ENCODE measurements around the gene TRRAP.

Gene TRRAP

DNA sequence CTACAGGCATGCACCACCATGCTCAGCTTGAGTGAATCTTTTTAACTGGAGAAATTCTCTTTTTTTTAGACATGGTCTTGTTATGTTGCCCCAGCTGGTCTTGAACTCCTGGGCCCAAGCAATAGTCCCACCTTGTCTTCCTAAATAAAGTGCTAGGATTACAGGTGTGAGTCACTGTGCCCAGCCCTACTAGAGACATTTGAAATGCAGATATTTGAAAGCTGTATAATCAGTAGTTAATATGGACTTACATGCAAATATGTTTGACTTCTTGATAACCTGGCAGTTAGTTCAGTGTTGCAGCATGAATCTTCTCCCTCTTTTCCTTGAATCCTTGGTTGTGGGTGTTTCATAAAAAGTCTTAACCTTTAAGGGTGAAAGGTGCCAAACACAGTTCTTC is 8.7 kb downstream of the TRRAP start:
- H3K36me3 ChIP-seq: peaks cover 85% of the 10 kb centered on the region

DNA sequence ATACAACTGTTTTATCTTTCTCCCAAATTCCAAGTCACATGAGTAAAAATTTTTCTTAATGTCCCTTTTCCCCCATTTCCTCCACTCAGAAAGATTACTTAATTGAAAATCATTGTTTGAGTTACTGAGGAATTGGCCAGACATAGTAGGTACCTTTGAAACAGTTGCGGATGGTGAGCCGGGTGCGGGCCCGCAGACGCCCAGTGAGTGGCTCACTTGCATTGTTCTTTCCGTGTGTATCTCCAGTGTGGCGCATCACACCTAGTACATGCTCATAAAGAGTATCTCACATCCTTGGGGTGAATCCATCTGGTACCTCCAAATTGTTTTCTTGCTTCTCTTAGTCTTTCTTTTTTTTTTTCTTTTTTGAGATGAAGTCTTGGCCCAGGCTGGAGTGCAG is 14.3 kb downstream of the TRRAP start:
- Histone ChIP-seq H3K4me1 (ENCODE audit: control insufficient read depth in 1 of 2, insufficient read depth in 1 of 2, low read depth in 1 of 2, low read length in 1 of 2) (no peaks in the 10 kb centered on the region), H3K27me3 (no peaks in the 10 kb centered on the region), H3K4me3 (ENCODE audit: low read depth in 1 of 2, low read length in 1 of 2) (no peak overlapping the region), H3K36me3 (peaks cover 89% of the 10 kb centered on the region), H3K27ac (no peak overlapping the region), H3K9me3 (no peaks in the 10 kb centered on the region)
- TF ChIP-seq, protein P1, sequence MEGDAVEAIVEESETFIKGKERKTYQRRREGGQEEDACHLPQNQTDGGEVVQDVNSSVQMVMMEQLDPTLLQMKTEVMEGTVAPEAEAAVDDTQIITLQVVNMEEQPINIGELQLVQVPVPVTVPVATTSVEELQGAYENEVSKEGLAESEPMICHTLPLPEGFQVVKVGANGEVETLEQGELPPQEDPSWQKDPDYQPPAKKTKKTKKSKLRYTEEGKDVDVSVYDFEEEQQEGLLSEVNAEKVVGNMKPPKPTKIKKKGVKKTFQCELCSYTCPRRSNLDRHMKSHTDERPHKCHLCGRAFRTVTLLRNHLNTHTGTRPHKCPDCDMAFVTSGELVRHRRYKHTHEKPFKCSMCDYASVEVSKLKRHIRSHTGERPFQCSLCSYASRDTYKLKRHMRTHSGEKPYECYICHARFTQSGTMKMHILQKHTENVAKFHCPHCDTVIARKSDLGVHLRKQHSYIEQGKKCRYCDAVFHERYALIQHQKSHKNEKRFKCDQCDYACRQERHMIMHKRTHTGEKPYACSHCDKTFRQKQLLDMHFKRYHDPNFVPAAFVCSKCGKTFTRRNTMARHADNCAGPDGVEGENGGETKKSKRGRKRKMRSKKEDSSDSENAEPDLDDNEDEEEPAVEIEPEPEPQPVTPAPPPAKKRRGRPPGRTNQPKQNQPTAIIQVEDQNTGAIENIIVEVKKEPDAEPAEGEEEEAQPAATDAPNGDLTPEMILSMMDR (IDR thresholded peaks at IDR 0.05): no peak

More for the DNA sequence above, 8.7 kb downstream of the TRRAP start:
- Histone ChIP-seq H3K27ac (no peak overlapping the region), H3K4me1 (ENCODE audit: control insufficient read depth in 1 of 2, insufficient read depth in 1 of 2, low read depth in 1 of 2, low read length in 1 of 2) (no peaks in the 10 kb centered on the region), H3K4me3 (ENCODE audit: low read depth in 1 of 2, low read length in 1 of 2) (no peak overlapping the region), H3K27me3 (no peaks in the 10 kb centered on the region), H3K9me3 (no peaks in the 10 kb centered on the region)
- TF ChIP-seq, protein P1 (IDR thresholded peaks at IDR 0.05): no peak

DNA sequence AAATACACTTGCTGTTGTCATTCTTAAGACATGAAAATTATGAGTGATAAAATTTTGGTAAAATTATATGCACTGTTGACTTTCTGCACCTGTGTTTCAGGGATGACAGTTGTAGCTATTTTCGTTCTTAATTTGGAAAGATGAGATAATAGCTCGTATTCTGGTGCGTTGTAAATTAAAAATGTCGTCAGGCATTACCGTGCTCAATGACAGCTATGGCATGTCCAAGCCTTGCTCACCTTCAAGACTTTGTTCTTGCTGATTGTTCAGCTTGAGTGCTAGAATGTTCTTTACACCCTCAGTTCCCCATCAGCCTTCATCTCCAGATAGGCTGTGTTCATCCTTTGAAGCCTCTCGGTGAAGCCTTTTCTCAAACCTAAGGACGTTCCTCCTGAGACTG is 21.5 kb downstream of the TRRAP start:
- TF ChIP-seq, protein P1 (IDR thresholded peaks at IDR 0.05): no peak
- H3K27me3 ChIP-seq: no peaks in the 10 kb centered on the region
- H3K4me3 ChIP-seq (ENCODE audit: low read depth in 1 of 2, low read length in 1 of 2): no peak overlapping the region
- H3K36me3 ChIP-seq: peaks cover 95% of the 10 kb centered on the region
- H3K9me3 ChIP-seq: no peaks in the 10 kb centered on the region
- no peaks in the 10 kb centered on the region for H3K4me1 ChIP-seq (ENCODE audit: control insufficient read depth in 1 of 2, insufficient read depth in 1 of 2, low read depth in 1 of 2, low read length in 1 of 2)
- H3K27ac ChIP-seq: no peak overlapping the region

DNA sequence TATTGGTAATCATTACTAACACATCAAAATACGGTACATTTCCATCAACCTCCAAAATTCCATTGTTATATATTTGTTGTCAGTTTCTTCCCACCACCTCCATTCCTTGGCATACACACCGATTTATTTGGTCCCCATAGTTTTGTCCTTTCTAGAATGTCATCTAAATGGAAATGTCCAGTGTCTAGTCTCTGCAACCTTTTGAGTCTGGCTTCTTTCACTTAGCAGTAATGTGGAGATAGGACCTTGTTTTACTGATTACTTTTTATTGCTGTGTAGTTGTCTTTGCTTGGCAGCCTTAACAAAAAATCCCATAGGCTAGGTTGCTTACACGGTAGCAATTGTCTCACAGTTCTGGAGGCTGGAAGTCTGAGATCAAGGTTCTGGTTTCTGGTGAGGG is 22.5 kb downstream of the TRRAP start:
- no peak overlapping the region for H3K27ac ChIP-seq
- H3K4me3 ChIP-seq (ENCODE audit: low read depth in 1 of 2, low read length in 1 of 2): no peak overlapping the region
- no peaks in the 10 kb centered on the region for H3K4me1 ChIP-seq (ENCODE audit: control insufficient read depth in 1 of 2, insufficient read depth in 1 of 2, low read depth in 1 of 2, low read length in 1 of 2)
- TF ChIP-seq, protein P1 (IDR thresholded peaks at IDR 0.05): no peak
- no peaks in the 10 kb centered on the region for H3K9me3 ChIP-seq
- H3K27me3 ChIP-seq: no peaks in the 10 kb centered on the region
- peaks cover 97% of the 10 kb centered on the region for H3K36me3 ChIP-seq

DNA sequence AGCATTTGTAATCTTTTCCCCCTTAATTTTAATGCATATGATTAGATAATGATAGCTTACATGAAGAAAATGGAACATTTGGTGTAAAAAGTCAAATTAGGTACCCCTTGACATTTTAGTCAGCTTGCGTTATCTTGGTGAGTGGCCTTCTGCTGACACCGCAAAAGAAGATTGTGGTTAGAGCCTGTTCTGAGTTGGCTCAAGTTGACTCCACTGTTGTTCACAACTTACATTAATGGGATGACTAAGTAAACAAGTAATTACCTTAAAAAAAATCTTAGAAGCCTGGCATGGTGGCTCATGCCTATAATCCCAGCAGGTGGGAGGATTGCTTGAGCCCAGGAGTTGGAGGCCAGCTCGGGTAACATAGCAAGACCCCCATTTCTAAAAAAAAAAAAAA is 24.2 kb downstream of the TRRAP start:
- H3K4me1 ChIP-seq (ENCODE audit: control insufficient read depth in 1 of 2, insufficient read depth in 1 of 2, low read depth in 1 of 2, low read length in 1 of 2): no peaks in the 10 kb centered on the region
- no peaks in the 10 kb centered on the region for H3K27me3 ChIP-seq
- H3K36me3 ChIP-seq: peaks cover 97% of the 10 kb centered on the region
- no peak overlapping the region for H3K4me3 ChIP-seq (ENCODE audit: low read depth in 1 of 2, low read length in 1 of 2)
- H3K9me3 ChIP-seq: no peaks in the 10 kb centered on the region
- no peak overlapping the region for H3K27ac ChIP-seq
- TF ChIP-seq, protein P1 (IDR thresholded peaks at IDR 0.05): no peak

DNA sequence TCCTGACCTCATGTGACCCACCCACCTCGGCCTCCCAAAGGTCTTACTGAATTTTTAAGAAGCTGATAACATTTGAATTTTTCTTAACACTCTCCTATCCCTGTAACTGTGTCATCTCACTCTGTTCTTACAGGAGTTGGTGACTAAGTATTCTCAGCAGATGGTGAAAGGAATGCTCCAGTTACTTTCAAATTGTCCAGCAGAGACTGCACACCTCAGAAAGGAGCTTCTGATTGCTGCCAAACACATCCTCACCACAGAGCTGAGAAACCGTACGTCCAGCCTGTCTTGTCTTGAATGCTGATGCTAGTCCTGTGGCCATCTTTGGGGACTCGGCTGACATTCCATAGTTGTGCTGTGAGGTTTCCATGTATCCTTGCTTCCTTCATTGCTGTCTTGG is 24.9 kb downstream of the TRRAP start:
- Histone ChIP-seq H3K9me3 (no peaks in the 10 kb centered on the region), H3K36me3 (peaks cover 97% of the 10 kb centered on the region), H3K4me1 (ENCODE audit: control insufficient read depth in 1 of 2, insufficient read depth in 1 of 2, low read depth in 1 of 2, low read length in 1 of 2) (no peaks in the 10 kb centered on the region), H3K27me3 (no peaks in the 10 kb centered on the region), H3K27ac (no peak overlapping the region), H3K4me3 (ENCODE audit: low read depth in 1 of 2, low read length in 1 of 2) (no peak overlapping the region)
- TF ChIP-seq, protein P1 (IDR thresholded peaks at IDR 0.05): no peak
